Choroid plexus epithelial cell (primary cell): ENCODE measurements around the gene TNRC6B.

Source experiments
- DNase-seq: peaks from one replicate; pipeline ENCODE4 v3.0.0-alpha.2; 2010; ENCODE audit warnings: low read depth
- H3K4me3 ChIP-seq: 2 replicates; pipeline ENCODE4 v1.5.1; 2011; ENCODE audit warnings: low read depth, mild to moderate bottlenecking, control low read depth, low read length, moderate library complexity
- TF ChIP-seq, protein P1 (sequence below): conservative IDR thresholded peaks from 2 replicates; pipeline ENCODE4 v1.5.1; 2011; ENCODE audit warnings: low read depth, mild to moderate bottlenecking, control low read depth, inconsistent platforms, low read length, moderate library complexity

Gene TNRC6B

DNA sequence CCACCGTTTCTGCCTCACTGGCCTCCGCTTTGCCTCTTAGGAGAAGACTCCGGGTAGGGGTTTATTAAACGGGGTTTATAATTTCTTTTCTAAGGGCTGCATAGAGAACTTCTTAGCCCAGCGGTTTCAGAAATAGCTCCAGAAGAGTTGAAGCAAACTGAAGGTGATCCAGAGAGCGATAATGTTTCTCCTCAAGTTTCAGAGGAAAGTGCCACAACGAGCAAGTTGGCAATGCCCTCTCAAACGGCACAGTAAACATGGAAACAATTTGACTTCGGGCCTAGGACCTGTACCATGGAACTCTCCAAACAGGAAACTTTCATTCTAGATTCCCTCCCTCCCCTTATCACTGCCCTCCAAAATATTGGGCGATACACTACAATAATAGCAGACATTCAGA lies 169.6 kb downstream of the TNRC6B start:
- no peak for DNase-seq
- TF ChIP-seq, protein P1, sequence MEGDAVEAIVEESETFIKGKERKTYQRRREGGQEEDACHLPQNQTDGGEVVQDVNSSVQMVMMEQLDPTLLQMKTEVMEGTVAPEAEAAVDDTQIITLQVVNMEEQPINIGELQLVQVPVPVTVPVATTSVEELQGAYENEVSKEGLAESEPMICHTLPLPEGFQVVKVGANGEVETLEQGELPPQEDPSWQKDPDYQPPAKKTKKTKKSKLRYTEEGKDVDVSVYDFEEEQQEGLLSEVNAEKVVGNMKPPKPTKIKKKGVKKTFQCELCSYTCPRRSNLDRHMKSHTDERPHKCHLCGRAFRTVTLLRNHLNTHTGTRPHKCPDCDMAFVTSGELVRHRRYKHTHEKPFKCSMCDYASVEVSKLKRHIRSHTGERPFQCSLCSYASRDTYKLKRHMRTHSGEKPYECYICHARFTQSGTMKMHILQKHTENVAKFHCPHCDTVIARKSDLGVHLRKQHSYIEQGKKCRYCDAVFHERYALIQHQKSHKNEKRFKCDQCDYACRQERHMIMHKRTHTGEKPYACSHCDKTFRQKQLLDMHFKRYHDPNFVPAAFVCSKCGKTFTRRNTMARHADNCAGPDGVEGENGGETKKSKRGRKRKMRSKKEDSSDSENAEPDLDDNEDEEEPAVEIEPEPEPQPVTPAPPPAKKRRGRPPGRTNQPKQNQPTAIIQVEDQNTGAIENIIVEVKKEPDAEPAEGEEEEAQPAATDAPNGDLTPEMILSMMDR, result no peak
- peak overlapping the region; percentile 71 for H3K4me3 ChIP-seq

DNA sequence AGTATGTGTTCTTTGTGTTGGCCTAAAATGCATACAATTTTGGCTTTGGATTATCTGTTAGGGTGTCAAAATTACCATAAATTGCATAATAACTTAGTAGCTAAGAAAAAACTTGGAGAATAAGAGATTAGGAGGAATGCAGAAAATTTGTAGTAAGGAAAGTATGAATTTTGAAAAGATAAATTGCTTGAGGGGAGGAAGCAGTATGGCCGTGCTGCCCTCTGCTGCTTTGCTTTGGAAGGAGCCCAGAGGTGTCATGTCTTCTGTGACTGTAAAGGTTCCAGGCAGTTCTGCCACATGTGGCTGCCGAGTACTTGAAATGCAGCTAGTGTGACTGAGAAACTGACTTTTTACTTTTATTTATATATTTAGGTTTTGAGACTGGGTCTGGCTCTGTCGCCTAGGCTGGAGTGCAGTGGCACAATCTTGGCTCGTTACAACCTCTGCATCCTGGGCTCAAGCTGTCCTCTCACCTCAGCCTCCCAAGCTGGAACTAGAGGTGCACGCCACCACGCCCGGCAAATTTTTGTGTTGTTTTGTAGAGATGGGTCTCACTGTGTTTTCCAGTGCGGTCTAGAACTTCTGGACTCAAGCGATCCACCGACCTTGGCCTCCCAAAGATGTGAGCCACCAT lies 170.4 kb downstream of the TNRC6B start:
- peak; percentile 80 for DNase-seq
- TF ChIP-seq, protein P1, result peak; percentile 96
- H3K4me3 ChIP-seq, result no peak overlapping the region

DNA sequence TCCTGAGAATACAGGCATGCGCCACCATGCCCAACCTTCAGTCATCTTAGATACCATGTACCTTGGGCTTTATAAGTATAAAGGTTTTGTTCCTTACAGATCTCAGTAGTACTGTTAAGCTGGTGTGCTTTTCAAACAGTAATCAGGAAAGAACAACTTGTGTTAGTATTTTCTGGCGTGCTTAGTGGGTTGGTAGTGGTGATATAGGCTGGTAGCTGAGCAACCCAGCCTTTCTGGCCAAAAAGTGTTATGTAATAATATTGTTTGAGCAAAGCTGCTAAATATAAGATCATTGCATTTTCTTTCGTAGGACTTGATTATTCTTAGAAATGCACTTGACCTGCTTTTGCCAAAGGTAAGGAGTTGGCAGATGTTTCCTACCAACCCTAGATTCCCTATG lies 175.0 kb downstream of the TNRC6B start:
- TF ChIP-seq, protein P1, result no peak
- H3K4me3 ChIP-seq, result no peak overlapping the region

DNA sequence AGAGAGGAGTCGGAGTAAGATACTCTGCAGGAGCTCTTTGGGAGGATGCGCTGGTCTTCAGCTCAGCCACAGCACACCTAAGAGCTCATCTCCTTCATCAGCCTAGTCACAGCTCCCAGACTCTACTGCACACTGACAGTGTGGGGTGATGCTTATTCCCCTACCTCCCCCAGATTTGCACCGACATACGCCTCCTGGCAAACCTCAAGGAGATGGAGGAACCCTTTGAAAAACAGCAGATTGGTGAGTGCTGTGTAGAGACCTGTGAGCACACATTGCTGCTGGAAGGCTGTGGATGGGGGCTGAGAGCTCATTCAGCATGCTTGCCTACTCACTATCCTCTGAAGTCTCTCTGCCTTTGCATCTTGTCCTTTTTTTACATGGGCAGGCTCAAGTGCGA lies 183.4 kb downstream of the TNRC6B start:
- TF ChIP-seq, protein P1, result no peak
- H3K4me3 ChIP-seq, result no peak overlapping the region
- no peak for DNase-seq

More for the DNA sequence above, 175.0 kb downstream of the TNRC6B start:
- no peak for DNase-seq

DNA sequence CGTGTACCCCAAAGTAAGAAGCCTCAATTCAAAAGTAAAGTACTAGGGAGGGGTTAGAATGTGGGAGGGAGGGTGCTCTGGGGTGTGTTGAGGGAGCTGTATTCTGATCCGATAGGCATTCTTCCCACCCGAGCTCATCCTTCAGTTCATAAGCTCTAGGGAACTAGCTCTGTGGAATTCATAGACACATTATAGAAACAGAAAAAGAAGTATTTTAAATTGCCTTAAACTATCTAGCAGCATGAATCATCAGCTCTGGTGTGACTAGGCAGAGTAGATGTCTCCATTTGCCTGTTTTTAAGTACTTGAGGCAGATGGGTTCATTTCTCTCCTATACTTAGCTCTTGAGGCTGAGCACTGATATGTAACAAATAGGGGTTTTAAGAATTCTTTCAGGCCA lies 185.3 kb downstream of the TNRC6B start:
- TF ChIP-seq, protein P1, result no peak
- H3K4me3 ChIP-seq, result no peak overlapping the region
- DNase-seq, result peak; percentile 45

DNA sequence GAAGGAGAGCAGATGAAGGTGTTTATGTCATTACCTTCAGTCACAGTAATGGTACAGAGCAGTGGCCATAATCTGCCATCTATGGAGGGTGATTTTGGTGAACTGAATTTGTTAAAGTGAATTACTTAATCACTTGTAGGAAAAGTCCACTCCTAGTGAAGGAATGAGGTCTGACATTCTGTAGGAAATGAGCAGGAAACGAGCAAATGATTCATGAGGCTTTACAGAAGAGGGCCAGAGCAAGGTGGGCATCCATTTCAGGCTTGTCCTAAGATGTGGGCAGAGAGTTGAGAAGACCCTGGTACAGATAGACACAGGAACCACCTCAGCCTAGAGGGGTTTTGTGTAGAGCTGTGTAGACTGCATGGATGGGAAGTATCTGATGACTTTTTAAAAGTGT lies 186.7 kb downstream of the TNRC6B start:
- TF ChIP-seq, protein P1, result no peak
- DNase-seq, result no peak
- H3K4me3 ChIP-seq, result no peak overlapping the region

DNA sequence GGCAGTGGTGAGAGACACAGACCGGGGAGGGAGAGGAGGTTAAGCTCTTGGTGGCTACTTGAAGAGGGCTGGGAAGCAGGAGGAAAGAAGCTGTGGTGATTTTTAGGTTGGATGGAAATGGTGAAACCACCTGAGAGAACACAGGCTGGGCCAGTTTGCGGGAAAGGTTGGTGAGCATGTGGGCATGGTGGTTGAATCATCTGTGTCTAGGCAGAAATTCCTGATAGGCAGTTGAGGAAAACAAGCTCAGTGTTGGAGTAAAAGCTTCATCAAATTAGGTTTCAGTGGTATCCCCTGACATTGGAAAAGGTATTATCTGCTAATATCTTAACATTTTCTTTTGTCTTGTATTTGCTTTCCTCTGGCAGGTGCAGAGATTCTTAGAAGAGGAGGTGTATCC lies 188.3 kb downstream of the TNRC6B start:
- TF ChIP-seq, protein P1, result no peak
- DNase-seq, result no peak
- no peak overlapping the region for H3K4me3 ChIP-seq
